GM18498 (cell line): Measurements from ENCODE around the gene MAPK8.
"Not testable (repeated sequence)": the region's sequence is repeated elsewhere in the genome, so short reads cannot be mapped to it uniquely, and the experiment has no call there.

Experiments used
- ATAC-seq: cut with Tn5 transposase; IDR thresholded peaks from one replicate; pipeline ENCODE4 v1.9.1; 2021; ENCODE audit warnings: mild to moderate bottlenecking, moderate library complexity; ENCODE audit not compliant: unreplicated experiment

The MAPK8 gene

GRCh38 chr10:48414160-48414559, 107.7 kb downstream of the MAPK8 start:
- ATAC-seq, result no peak

DNA sequence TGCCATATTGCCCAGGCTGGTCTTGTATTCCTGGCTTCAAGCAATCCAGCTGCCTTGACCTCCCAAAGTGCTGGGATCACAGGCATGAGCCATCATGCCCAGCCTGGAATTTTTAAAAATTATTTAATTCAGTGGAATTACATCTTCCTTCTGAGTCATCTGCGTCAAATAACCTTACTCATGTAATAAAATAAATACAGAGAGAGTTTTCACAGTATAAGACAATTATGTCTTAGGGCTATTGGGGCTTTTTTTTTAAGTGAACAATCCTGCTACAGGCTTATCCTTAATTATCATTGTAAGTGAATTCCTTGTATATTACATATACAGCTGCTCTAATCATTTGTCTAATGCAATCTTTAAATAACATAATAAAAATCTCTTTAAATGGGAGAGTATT, 108.3 kb downstream of the MAPK8 start:
- ATAC-seq, result no peak

DNA sequence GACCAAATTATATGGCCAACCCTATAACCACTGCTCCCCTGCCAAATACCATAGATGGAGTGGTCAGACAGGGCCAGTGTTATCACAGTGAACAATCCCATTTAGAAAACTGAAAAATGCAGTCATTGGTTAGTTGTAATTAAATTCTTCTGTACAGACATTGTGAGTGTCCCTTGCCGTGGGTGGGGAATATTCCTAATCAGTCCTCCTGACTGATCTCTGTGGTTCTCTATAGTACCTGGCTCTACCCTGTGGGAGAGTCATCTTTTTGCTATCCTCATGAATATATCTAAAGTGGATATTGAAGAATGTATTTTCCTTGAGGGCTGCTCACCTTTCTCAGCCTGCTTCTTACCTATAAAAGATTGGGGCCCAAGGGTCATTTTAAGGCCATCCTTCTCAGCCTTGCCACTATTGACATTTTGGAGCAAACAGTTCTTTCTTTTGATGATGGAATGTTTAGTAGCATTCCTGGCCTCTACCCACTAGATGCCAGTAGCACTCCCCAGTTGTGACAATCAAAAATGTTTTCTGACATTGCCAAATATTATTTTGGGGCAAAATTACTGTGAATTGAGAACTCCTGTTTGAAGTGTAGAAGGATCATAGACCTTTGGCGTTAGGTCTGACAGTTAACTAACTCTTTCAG, 110.2 kb downstream of the MAPK8 start:
- ATAC-seq, result no peak

- ATAC-seq, result no peak
Observed at GRCh38 chr10:48417374-48417773, 110.9 kb downstream of the MAPK8 start.

DNA sequence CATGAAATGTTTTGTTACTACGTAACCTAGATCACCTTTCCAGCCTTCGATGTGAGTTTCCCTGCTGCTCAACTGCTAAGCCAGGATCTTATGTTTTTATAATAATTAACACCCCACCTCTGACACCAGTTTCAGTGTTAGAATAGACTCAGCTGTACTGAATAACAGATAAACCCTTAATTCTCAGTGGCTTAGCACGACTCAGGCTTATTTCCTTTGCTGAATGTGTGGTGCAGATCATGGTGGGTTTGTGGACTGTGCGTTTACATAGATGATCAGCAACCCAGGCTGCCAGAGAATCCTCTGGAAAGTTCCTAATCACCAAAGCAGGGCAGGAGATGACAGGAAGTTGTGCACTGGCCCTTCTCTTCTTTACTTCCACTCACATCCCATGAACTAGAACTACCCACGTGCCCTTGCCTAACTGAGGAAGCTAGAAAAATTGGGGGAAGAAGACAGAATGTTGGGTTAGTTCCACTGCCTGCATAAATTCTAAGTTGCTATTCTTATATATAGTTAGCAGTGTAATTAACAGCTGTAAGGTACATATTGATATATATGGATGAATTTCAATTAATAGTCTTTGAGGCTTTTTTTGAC, 111.8 kb downstream of the MAPK8 start:
- no peak for ATAC-seq

DNA sequence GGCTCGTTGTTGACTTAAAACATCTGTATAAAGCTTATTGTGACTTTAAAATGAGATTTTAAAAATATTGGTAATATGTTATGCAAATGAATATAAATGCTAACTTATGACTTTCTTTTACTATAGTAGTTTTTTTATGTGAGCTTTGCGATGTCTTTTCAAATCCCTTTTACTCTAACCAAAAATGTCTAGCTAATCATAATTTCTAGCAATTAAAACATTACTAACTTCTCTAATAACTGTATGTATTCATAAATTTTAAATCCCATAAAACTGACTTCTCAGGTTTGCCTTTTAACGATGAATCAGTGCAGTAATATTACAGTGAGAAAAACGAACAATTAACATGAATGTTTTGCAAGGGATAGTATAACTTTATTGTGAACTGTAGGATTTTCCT, 113.2 kb downstream of the MAPK8 start:
- ATAC-seq, result no peak

DNA sequence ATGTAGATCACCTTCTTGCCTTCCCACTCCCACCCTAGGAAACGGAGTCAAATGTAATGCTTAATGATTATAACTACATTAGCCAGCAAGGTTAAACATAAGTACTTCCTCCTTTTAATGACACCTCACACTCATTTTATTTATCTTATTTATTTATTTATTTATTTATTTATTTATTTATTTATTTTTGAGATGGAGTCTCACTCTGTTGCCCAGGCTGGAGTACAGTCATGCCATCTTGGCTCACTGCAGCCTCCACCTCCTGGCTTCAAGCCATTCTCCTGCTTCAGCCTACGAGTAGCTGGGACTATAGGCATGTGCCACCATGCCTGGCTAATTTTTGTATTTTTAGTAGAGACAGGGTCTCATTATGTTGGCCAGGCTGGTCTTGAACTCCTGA, 115.4 kb downstream of the MAPK8 start:
- ATAC-seq, result not testable (repeated sequence)

DNA sequence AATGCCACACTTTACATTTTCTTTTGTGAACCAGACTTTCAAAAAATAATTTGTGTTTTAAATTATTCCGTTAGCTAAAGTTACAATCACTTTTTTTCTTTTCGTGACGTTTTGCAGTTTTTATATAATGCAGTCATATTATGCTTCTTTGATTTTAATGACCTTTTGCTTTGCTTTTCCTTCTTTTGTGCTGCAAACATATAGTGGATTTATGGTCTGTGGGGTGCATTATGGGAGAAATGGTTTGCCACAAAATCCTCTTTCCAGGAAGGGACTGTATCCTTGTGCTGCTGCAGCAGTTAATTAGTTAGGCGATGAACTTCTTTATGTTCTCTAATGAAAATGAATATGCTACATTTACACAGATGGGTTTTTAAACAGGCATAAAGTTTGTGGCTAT, 117.4 kb downstream of the MAPK8 start:
- ATAC-seq, result no peak

- no peak for ATAC-seq
Observed at GRCh38 chr10:48428896-48429295, 122.4 kb downstream of the MAPK8 start.

GRCh38 chr10:48429309-48429708, 122.8 kb downstream of the MAPK8 start:
- no peak for ATAC-seq

- no peak for ATAC-seq
Observed at GRCh38 chr10:48430402-48430993, 124.0 kb downstream of the MAPK8 start.

GRCh38 chr10:48431871-48432270, 125.4 kb downstream of the MAPK8 start:
- ATAC-seq, result no peak

DNA sequence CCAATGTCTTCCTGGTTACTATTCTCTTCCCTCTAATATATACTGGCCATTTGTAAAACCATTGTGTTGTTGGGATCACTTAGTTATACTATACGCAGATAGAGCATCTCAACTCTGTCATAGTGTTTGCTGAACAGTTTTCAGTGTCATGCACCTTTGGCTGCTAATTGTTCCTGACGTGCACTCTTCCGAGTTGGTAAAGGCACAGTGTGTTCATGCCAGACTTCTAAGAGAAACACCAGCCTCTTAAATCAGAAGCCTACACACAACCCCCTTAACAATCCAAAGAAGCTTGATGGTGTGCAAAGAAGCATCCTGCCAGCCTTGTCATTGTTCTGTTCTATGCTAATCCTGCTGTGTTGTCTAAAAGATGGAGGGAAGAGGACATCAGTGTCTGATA, 131.1 kb downstream of the MAPK8 start:
- no peak for ATAC-seq

GRCh38 chr10:48439031-48439430, 132.6 kb downstream of the MAPK8 start:
- no peak for ATAC-seq

DNA sequence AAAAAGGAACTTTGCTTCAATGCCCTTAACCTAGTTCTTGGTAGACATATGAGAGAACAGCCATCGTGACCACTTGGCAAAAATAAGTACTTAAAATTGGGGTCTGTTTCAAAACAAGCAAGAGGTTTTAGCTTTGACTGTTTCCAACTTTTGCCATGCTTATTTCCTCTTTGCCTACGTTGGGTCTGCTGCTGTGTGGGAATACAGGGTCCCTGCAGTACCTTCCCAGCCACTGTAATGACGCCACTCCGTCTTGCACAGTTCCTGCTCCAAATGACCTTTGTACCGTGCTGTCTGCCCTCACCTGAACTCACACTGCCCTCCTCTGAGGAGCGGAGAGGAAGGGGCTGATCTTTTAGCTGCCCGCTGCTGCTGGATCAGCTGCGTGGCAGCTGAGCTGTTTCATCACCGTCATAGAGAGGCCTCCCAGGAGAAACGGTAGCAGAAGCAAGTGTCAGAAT, 133.1 kb downstream of the MAPK8 start:
- ATAC-seq, result no peak

DNA sequence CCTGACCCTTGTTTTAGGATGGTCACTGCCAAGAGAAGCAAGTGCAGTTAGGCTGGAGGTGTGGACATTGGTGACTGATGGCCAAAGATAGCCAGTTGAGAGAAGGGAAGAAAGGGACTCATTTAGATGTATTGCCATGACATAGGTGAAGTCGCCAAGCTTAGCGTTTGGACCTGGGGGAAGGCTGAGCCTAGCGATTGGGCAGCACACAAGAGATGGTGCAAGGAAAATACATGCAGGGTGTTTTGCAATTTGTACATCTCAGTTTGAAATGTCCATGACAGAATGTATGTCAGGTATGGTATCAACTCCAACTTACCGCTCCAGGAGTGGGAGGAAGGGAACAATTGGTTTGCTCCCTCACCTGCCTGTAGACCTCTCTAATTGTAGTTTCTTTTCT, 134.3 kb downstream of the MAPK8 start:
- no peak for ATAC-seq

DNA sequence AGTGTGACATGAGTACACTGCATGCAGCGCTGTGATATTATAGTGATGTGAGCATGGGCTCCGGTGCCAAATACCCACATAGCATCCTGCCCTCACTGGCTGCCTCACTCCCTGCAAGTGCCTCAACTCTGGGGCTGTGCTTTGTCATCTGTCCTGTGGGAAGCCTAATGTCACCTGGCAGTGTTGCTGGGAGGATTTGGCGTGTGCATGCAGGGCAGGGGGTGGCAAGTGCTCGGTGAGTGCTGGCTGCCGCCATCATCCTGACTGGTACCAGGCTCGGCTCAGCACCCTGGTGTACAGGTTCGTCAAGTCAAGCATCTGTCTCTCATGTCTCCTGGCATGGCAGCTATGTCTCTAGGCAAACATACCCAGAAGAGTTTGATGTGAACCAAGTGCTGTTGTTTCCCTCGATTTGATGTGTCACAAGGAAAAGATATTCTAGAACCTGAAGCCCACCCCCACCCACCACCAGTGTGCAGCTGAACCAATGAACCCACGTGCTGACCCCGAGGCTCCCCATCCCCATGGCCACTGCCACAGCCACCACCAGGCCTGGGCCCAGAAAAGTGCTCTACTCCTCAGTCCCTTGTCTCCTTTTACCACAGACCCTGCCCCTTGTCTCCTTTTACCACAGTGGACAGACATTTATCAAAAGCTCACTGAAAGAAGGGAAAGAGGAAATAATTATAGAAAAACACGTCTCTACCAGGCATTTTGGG, 135.8 kb downstream of the MAPK8 start:
- ATAC-seq, result no peak

- ATAC-seq, result no peak
Observed at GRCh38 chr10:48442809-48443177, 136.3 kb downstream of the MAPK8 start.

DNA sequence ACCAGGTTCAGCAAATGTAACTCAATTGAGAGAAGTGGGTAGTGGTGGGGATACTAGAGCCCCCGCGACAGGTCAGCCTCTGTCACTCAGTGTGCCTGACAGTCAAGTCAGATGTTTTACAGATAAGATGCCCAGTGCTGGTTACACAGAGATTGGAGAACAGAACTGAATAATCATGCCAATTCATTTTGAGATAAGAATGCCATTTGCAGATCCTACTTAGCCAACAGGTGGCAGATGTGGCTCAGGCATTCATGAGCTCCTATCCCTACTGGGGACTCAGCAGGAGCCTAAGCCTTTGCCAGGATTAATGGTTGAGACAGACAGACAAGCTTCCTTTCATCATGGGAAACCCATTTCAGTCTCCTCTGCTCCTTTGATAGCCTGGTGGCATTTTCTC, 137.8 kb downstream of the MAPK8 start:
- no peak for ATAC-seq

GRCh38 chr10:48444861-48445841, 138.7 kb downstream of the MAPK8 start:
- ATAC-seq, result no peak

GRCh38 chr10:48445932-48446331, 139.5 kb downstream of the MAPK8 start:
- ATAC-seq, result no peak
